ENCODE results near the gene IQCE.
"Not testable (repeated sequence)": the region's sequence is repeated elsewhere in the genome, so short reads cannot be mapped to it uniquely, and the experiment has no call there.

Gene IQCE

GRCh38 chr7:2530071-2530987, 28.4 kb upstream of the IQCE start:
- DNase-seq (ENCODE audit: low read depth): no peak
- TF ChIP-seq CTCF (conservative IDR thresholded peaks at IDR 0.05; ENCODE audit: low read depth, low read length): no peak
- no peak overlapping the region for H3K4me3 ChIP-seq (ENCODE audit: low read depth, low read length)

GRCh38 chr7:2530994-2531795, 27.6 kb upstream of the IQCE start:
- not testable (repeated sequence) for H3K4me3 ChIP-seq (ENCODE audit: low read depth, low read length); DNase-seq (ENCODE audit: low read depth)

- not testable (repeated sequence) for DNase-seq (ENCODE audit: low read depth); H3K4me3 ChIP-seq (ENCODE audit: low read depth, low read length)
These were observed 27.0 kb upstream of the IQCE start for GRCh38 chr7:2531796-2532110.

GRCh38 chr7:2532199-2532772, 26.5 kb upstream of the IQCE start:
- not testable (repeated sequence) for DNase-seq (ENCODE audit: low read depth)

GRCh38 chr7:2532816-2533215, 26.0 kb upstream of the IQCE start:
- not testable (repeated sequence) for DNase-seq (ENCODE audit: low read depth); H3K4me3 ChIP-seq (ENCODE audit: low read depth, low read length)

More at GRCh38 chr7:2532199-2532772, 26.5 kb upstream of the IQCE start:
- not testable (repeated sequence) for H3K4me3 ChIP-seq (ENCODE audit: low read depth, low read length)

GRCh38 chr7:2533566-2533965, 25.2 kb upstream of the IQCE start:
- not testable (repeated sequence) for H3K4me3 ChIP-seq (ENCODE audit: low read depth, low read length); DNase-seq (ENCODE audit: low read depth)

GRCh38 chr7:2534214-2534613, 24.6 kb upstream of the IQCE start:
- H3K4me3 ChIP-seq (ENCODE audit: low read depth, low read length); DNase-seq (ENCODE audit: low read depth): not testable (repeated sequence)

- H3K4me3 ChIP-seq (ENCODE audit: low read depth, low read length): not testable (repeated sequence)
These were observed 22.7 kb upstream of the IQCE start for GRCh38 chr7:2535872-2536627.

GRCh38 chr7:2537981-2538851, 20.6 kb upstream of the IQCE start:
- no peak overlapping the region for H3K4me3 ChIP-seq (ENCODE audit: low read depth, low read length)
- TF ChIP-seq CTCF (conservative IDR thresholded peaks at IDR 0.05; ENCODE audit: low read depth, low read length): no peak
- DNase-seq (ENCODE audit: low read depth): no peak

More at GRCh38 chr7:2535872-2536627, 22.7 kb upstream of the IQCE start:
- DNase-seq (ENCODE audit: low read depth): not testable (repeated sequence)

Measured in choroid plexus epithelial cell (primary cell).